ENCODE data around the gene CACNA1C.

The CACNA1C gene

DNA sequence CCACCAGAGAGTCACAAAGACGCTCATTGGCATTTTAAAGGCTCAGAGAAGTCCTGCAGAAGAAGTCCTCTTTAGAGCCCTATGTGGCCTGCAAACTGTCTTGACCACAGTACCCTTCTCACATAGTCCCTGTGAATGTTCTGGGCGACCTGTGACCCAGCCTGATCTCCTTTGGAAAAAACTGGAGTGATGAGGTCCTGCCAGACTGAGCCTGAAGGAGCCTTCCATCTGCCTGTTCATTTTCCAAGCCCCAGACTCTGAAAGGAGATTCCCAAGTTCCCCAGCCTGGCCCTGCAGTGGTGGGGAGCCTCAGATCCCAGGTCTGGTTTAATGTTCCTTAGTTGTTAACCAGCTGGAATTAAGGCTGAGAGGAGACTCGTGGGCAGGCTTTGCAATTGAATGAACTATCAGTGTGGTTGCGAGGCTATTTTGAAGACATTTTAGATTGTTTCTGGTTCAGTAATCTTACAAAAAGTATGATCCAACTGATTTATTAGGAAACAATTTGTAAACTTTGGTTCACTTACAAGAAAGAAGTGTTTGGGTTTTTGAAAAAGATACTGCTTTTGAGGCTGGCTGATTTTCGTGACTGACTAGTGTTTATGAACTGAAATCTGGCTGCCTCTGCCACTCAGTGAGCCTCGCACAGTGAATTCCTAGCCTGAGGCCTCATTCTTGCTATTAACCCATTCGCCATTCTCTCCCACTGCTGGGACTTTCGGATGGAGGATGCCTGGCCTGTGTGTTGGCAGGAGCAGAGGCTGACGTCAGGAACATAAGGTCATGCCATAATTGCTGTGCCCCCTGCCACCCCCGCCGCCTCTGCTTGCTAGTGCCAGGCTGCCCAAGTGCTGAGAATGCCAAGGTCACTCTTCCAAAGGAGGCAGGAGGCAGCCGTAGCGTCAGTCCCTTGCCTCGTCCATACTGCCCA, 249.0 kb downstream of the CACNA1C start:
- DNase-seq, result no peak

DNA sequence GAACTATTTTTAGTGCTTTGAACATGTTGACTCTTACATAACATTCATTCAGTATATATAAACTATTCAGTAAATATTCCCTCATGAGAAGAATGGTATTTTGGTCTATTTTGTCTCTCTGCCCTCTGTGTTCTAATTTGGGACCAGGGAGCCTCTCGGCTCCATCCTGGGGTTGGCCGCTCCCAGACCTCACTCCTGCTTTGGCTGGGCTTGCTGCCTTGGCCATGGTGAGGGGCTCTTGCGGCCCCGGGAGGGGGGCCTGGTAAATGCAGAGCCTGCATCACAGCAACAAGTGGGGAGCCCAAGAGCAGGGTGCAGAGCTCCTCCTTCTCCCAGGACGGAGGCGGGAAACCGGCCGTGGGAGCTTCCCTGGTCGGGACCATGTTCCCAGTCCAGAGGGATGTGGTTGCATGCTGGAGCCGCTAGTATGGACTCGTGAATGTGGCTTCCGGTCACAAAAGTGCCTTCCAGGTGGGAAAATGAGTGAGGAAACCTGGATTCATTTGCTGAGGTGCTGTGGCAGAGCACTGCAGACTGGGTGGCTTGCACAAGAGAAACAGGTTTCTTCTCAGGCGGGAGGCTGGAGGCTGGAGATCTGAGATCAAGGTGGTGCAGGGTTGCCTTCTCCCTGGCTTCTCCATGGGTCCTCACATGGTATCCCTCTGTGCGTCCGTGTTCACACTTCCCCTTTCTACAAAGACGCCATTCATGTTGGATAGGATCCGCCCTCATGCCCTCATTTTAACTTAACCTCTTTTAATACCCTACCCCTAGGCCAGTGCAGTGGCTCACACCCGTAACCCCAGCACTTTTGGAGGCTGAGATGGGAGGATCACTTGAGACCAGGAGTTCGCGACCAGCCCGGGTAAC, 250.2 kb downstream of the CACNA1C start:
- DNase-seq, result no peak

- DNase-seq, result no peak
Measured at GRCh38 chr12:2304223-2304622, 251.4 kb downstream of the CACNA1C start.

- no peak for DNase-seq
Measured at GRCh38 chr12:2306012-2306411, 253.2 kb downstream of the CACNA1C start.

DNA sequence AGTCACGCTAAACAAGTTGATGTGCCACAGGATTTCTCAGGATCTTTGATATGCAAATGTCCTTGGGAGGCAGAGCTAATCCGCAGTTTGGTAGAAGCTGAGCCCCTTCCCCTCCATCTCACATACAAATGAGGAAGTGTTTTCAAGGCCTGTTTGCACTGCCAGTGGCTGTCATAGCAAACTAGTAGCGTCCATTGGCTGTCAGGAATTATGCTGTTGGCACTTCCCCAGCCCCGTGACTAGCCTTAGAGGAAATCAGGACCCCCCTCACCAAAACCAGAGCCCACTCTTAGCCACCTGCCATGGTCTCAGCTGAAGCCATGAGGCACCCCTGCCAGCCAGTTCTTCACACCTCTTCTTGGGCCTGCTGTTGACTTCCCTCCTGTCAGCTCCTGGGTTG, 253.9 kb downstream of the CACNA1C start:
- no peak for DNase-seq

GRCh38 chr12:2307550-2307949, 254.8 kb downstream of the CACNA1C start:
- no peak for DNase-seq

DNA sequence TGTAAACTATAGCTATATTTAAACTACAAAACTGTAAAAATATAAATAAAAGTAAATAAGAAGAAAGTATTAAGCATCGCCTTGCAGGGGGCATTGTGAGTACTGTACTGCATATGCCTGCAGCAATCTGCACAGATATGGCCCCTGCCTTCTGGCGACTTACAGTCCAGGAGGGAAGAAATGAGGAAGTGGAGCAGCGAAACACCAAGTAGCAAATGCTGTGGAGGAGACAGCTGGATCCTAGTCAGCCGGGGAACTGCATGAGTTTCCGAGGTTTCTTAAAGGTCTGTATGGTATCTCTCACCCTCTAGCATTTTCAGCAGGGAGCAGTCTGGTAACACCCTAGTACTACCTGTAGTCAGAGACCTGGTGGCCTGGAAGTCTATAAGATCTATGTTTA, 256.9 kb downstream of the CACNA1C start:
- no peak for DNase-seq

DNA sequence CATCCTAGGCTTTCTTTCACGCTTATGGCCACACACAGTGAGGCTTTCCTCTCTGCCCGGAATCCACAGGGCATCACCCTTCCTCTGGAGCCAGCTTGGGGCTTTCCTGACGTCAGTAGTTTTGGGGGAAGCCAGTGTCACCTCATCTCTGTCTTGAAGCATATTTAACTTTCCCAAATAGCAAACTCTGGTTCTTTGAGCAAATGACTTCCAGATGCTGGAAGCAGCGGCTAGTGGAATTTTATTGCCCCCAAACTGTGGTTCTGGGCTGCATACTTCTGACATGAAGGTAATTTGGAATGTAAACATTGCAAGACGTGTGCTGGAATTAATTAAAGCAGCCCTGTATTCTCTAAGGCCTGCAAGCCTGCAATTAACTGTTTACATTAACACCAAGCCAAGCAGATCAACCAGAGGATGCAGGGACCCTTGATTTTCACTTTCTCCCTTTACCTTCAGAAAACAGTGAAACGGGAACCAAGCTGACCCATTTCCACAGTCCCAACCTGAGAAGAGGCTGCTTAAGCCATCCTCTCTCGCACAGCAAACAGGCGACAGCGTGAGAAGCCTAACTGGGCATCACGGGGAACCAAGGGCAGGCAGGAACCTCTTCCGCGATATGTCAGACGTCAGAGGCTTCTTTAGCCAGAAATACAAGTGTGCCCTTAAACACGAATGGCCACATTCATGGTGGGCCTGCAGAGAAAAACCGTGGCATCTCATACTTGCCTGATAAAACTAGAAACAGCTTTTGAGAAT, 258.4 kb downstream of the CACNA1C start:
- peak; percentile 27 for DNase-seq

DNA sequence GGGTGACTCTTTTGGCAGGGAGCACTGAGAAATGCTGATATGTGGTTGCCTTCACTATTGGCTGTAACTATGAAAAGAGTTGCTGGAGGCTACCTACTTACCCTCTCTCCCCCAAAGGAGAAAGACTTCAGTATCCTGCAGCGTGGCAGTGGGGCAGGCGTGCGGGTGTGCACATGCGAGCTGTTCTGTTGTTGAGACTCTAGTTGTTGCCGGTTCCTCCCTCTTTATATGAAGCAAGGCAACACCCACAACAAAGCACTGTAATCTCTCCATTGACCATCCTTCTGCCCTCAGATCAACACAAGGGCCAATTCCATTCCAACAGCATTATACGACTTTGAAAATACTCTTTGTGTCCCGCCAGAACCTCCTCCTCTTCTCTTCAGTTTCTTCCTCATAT, 259.4 kb downstream of the CACNA1C start:
- no peak for DNase-seq

- DNase-seq, result no peak
Measured at GRCh38 chr12:2312770-2313169, 260.0 kb downstream of the CACNA1C start.

DNA sequence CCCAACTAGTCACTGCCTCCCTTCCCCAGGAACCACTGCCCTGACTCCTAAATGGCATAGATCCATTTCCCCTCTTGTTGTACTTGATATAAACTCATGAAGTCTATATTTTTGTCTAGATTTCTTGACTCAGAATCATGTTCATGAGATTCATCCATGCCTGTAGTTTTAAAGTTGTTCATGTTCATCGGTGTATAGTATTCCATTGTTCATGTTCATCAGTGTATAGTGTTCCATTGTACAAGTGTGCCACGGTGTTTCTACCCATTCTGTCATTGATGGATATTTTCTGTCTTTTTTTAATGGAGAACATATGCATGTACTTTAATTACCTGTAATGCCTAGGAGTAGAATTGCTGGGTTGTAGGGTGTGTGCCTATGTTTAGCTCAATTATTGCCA, 261.7 kb downstream of the CACNA1C start:
- no peak for DNase-seq

- DNase-seq, result no peak
Measured at GRCh38 chr12:2317772-2318171, 265.0 kb downstream of the CACNA1C start.

DNA sequence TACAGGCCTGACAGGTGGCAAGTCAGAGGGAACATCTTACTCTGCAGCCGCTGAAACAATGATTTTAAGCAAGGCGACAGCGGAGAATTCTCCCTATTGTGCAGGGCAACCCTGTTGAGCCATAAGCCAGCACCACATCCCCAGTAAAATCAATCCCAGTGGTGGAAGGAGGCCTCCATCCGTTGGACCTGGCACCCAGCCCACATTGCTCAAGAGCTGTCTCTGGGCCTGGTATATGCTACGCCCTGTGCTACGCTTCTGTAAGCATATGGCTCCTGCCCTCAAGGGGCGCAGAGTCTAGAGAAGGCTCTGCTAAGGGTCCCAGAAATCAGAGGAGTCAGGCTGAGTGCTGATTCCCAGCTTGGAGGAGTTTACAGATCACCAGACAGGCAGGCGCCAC, 265.5 kb downstream of the CACNA1C start:
- no peak for DNase-seq

GRCh38 chr12:2319136-2319535, 266.3 kb downstream of the CACNA1C start:
- DNase-seq, result no peak

DNA sequence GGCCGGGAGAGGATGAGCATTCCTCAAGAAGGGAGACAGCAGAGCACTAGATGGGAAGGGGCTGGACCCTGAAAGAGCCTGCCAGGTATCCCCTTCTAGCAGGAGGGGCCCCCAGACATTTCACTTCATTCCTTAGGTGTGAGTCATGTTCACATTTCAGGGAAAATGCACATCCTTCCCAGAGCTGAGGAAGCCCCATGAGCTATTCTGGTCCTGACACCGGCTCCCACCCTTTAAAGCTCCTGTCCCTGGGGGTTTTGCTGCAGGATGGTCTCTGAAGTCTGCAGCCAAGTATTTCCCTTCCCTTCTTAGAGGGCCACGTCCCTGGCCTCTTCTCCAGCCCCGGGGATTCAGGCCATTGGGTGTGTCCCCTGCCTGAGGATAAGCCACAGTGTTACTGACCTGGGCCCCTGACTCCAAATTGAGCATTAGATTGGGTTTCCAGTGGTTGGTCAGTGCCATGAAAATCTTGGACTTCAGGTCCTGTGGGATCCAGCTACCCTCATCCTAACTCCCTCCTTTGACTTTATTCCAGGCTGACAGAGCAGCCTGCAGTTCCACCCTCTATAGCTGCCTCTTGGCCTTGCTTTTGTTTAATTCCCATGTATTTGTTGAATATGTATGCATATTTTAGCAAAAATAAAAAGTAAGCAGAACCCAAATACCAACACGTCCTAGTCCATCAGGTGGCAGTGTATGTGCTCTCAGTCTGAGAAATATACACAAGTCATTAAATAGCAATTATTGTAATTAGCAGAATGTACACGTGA, 267.1 kb downstream of the CACNA1C start:
- DNase-seq, result peak; percentile 30

GRCh38 chr12:2320841-2321240, 268.1 kb downstream of the CACNA1C start:
- DNase-seq, result peak; percentile 49

GRCh38 chr12:2322554-2323120, 269.9 kb downstream of the CACNA1C start:
- peak; percentile 87 for DNase-seq

- no peak for DNase-seq
Measured at GRCh38 chr12:2323532-2324255, 270.9 kb downstream of the CACNA1C start.

GRCh38 chr12:2324387-2324786, 271.6 kb downstream of the CACNA1C start:
- peak; percentile 97 for DNase-seq

DNA sequence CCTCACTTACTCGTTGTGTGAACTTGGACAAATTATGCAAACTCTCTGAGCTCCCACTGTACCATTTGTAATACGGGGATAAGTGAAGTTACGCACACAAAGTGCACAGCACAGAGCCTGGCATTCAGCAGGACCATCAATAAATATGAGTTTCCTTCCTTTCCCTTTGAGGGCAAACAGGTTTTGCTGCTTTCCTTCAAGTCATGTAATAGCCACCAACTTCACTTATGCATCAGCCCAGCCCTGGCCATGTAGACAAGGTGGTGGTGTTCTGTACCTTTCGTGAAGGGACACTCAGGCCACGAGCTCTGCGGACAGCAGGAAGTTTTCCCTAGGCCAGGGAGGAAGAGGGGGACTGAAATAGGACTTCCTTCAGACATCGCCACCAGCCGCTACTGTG, 272.7 kb downstream of the CACNA1C start:
- DNase-seq, result no peak

DNA sequence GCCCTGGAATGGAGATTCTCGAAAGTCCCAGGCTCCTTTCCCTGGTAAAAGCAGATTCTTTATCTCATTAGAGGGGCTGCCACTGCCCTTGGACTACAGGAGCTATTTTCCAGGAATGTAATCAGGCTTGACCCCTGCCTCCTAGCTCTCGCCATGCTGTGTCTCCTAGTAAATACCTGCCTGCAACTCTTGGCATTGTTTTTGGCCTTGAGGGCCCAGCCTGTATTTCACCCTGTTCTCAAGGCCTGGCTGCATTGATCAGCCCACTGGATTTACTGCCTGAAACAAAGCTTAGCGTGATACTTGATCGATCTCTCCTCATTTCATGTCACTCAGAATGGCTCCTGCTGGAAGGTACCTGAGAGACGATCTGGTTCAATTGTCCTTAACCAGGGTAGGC, 273.7 kb downstream of the CACNA1C start:
- DNase-seq, result no peak
